GM19193 (cell line): Measurements from ENCODE around the gene SECISBP2L.

Experiments
- POLR2A ChIP-seq: IDR thresholded peaks from 4 replicates; pipeline ENCODE4 v1.6.1; 2011; ENCODE audit not compliant: insufficient read depth, insufficient read length; ENCODE audit errors: extremely low read depth

SECISBP2L gene

DNA sequence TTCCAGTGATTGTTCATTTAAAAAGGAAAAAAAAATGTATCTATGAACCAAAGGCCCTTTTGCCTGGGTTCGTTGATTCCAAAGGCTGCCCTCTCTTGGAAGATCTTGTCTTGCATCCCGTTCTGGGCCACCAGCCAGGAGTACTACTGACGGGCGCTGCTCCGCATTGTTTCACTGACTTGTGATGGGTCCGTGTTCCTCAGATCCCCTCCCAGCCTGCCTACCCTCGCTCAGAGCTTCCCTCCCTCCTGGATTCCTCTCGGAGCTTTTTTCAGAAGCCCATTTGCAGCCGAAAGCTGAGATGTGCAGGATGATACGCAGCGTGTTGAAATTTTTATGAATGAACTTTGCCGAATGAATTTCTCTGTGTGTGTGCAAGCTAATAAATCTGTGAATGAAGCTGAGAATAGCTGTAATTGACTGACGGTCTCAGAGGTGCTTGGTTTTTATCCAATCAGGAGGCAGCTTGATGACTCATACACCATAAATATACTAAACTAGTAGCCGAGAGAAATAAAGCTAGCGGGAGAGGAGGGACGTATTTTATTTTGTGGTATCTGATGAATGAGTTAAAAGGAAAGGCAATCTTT is 82.6 kb downstream of the SECISBP2L start, which contains the start of gene SHC4:
Gene SHC4 (minus strand): TSS at position 396 of the 590 bp plus-strand sequence. CDS start 904 bp downstream, outside the sequence.
- no peak for TF ChIP-seq POLR2A

DNA sequence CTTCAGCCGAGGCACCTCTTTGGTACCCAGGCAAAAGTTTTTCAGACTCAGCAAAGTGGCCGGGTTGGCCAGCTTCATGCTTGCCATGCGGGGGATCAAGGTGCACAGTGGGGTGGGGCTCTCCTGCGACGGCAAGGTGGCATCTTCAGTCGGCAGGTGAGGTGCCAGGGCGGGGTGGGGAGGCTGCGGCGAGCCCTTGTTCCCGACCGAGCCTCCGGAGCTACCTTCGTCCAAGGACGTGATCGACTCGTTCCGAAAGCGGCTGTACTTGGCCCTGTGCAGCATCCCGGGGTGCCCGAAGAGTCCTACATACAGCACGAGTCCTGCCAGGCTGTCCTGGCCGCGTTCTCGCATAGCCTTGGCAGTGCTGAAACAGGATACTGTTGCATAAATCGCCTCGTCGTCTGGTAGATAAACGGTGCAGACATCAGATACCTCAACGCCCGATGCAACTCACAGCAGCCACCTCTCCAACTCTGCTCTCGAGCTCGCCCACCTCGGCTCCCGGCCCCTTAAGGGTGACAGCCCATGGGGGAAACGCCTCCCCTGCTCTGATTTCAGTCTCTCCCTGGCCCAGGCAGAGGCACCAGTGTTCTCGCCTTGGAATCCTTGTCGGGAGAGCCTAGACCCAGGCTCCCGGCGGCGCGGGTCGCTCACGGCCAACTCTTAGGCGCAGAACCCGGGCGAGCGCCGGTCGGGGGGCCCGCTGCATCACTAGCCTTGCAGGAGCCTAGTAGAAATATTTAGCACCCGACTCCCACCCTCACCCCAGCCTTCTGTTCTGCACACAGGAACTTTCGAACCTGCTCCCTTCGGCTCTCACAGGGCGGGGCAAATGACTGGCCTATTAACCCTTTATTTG is 83.4 kb downstream of the SECISBP2L start:
- TF ChIP-seq POLR2A = no peak

DNA sequence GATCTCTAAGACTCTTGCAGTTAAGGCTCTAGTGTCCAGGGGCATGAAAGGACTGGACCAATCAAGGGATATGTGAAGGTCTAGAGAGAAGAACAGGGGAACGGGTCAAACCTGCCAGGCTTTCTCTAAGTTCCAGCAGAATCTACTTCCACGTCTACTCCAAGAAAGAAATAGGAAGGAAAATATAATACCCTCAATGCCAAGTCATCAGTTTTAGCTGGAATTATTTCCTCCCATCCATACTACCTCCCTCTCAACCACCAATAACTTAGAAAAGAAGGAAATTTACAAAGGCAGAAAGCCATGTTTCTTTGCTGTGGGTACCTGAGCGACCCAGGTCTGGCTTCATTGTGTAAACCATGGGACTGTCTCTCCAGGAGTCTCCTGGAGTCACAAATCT is 90.3 kb downstream of the SECISBP2L start:
- no peak for TF ChIP-seq POLR2A

DNA sequence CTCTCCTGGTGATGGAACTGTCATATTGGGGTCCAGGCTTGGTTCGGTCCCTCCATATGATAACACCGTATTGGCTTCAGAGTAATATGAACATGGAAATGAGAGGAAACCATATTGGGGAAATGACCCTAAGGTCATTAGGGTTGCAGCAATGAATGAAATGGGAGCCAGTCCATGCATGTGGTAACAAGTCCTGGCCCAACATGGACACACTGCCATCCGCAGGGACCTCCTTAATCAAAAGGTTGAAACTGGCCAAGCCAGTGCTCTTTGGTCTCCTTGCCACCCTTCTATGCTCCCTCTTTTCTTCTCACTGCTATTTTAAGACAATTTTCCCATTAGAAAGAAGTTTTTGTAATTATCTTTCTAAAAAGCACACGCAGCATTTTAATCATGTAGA is 90.9 kb downstream of the SECISBP2L start:
- no peak for TF ChIP-seq POLR2A

DNA sequence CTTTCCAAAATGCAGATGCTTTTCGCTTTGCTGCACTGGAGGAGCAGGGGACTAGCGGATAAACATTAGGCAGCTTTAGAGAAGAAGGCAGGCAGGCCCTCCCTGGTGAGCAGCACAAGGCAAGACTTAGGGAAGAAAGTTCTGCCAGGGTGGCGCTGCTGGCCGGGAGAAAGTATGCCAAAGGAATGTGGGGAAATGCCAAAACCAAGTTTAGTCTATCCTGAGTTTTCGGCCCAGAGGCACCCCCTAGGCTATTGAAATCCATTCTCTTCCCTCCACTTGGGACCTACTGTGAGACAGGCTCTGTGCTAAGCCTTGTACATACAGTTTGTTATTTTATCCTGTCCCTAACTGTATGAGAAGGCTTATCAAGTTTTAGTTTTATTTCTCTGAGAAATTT is 91.7 kb downstream of the SECISBP2L start:
- TF ChIP-seq POLR2A = no peak

GRCh38 chr15:48946840-48947187 is 99.4 kb downstream of the SECISBP2L start:
- no peak for TF ChIP-seq POLR2A

GRCh38 chr15:48946074-48946839 is 100.0 kb downstream of the SECISBP2L start:
- no peak for TF ChIP-seq POLR2A

DNA sequence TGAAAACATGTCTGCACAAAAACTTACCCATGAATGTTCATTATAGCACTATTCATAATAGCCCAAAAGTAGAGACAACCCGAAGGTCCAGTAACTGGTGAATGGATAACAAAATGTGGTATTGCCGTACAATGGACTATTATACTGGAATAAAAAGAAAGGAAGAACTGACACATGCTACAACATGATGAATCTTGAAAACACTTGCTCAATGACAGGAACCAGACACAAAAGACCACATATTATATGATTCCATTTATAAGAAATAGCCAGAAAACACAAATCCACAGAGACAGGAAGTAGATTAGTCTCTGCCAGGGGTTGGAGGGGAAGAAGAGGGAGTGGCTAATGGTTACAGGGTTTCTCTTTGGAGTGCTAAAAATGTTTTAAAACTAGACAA is 100.9 kb downstream of the SECISBP2L start:
- no peak for TF ChIP-seq POLR2A

- no peak for TF ChIP-seq POLR2A
Measured at GRCh38 chr15:48941904-48942303, 104.3 kb downstream of the SECISBP2L start.

GRCh38 chr15:48940508-48940907 is 105.7 kb downstream of the SECISBP2L start:
- no peak for TF ChIP-seq POLR2A

DNA sequence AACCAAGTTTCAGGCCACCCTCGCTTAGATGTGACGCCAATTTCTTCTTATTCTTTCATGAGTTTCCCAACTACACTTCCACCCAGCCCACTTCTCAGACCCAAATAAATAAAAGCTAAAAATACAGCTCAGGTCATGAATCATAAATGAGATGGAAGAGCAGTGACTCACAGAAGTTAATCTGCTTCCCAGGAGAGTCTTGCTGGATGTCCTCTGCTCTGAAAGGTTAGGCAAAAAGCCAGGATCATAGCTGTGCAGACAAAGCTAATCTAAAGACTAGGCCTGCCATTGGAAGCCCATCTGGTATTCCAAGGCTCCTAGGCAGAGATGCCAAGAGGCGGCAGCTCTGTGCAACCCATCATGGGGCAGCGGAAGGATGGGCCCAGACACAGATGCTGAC is 106.6 kb downstream of the SECISBP2L start:
- no peak for TF ChIP-seq POLR2A
